ENCODE results near the gene UBE2G2. TPM values are rescaled to one million over a fixed set of nuclear protein-coding genes. Genes with fewer than 3 reads are reported as not detected.

Gene UBE2G2
- polyA plus RNA-seq, 1 donor, result 86.3 TPM

DNA sequence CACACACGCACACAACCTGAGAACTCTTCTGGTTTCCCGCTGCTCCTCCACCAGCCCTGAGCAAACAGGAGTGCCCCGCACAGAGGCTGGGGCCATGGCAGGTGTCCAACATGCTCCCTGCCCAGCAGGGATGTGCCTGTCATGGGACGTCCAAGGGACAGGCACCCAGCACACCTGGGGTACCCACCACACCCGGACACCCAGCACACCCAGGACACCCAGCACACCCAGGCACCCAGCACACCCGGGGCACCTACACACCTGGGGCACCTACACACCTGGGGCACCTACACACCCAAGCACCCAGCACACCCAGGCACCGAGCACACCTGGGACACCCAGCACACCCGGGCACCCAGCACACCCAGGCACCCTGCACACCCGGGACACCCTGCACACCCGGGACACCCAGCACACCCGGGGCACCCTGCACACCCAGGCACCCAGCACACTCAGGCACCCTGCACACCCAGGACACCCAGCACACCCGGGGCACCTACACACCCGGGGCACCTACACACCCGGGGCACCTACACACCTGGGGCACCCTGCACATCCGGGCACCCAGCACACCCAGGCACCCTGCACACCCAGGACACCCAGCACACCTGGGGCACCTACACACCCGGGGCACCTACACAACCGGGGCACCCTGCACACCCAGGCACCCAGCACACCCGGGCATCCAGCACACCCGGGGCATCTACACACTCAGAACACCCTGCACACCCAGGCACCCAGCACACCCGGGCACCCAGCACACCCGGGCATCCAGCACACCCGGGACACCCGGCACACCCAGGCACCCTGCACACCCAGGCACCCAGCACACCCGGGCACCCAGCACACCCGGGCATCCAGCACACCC lies 37.9 kb downstream of the UBE2G2 start:
- no peak for DNase-seq

DNA sequence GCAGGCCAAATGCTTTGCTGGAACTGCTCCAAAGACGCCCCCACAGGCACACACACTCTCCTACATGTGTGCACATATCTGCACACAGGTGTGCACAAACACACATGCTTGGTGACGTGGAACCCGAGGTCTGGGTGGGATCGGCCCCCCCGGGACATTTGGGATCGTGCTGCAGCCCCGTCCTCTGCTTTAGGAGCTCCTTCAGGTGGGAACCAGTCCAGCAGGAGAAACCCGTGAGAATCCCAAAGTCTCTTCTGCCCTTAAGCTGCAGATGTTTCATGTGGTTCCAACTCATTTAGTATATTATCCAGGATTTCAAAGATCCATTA lies 38.6 kb downstream of the UBE2G2 start:
- DNase-seq, result no peak

DNA sequence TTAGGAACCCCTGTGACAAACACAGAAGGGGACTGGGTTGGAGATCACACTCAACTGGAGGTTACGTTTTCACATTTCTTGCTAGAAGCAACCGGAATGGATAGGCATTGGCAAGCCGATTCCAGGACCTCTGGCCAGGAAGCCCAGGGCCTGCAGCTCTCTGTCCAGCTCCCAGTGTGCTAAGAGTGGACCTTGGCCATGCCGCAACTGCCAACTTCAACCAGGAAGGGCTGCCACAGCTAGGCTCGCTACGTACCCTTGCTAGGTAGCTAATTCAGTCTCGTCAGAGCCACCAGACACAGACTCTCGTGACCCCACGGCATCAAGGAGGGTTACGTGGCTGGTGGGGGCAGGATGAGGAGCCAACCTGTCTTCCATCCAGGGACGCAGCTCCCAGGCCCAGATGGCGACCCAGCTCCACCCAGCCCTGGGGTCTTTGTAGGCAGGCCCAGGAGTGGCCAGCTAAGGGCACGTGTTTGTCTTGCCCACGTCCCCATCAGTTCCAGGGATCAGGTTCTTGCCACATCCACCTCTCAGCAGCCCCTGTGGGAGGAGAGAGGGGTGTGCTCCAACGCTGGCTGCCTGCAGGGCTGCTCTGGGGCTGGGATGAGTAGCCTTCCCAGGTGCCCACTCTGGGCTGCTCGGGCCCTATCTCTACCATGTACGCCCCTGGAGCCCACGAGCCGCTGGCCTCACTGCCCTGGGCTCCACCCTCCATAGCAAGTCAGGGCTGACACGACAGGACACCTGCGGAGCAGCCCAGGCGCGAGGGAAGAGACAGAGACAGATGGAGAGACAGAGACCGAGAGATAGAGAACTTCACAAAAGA lies 39.2 kb downstream of the UBE2G2 start:
- no peak for DNase-seq

DNA sequence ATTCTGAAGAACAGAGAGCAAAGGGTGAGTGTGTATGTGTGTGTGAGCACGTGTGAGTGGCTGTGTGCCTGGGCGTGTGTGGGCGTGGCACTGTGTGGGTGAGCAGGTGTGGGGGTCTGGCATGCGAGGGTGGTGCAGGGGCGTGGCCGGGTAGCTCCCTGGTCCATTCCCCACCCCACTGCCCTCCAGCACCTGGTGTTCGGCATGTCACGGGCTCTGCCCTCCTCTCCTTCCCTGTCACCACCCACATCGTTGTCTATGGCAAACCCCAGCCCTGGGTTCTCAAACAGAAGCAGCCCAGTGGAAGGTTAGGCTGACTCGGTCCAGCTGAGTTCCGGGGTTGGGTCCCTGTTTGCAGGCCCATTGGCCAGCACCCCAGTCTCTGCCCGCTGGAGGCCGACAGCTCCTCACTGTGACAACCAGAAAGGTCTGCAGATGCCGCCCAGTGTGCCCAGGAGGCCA lies 39.8 kb downstream of the UBE2G2 start:
- no peak for DNase-seq

DNA sequence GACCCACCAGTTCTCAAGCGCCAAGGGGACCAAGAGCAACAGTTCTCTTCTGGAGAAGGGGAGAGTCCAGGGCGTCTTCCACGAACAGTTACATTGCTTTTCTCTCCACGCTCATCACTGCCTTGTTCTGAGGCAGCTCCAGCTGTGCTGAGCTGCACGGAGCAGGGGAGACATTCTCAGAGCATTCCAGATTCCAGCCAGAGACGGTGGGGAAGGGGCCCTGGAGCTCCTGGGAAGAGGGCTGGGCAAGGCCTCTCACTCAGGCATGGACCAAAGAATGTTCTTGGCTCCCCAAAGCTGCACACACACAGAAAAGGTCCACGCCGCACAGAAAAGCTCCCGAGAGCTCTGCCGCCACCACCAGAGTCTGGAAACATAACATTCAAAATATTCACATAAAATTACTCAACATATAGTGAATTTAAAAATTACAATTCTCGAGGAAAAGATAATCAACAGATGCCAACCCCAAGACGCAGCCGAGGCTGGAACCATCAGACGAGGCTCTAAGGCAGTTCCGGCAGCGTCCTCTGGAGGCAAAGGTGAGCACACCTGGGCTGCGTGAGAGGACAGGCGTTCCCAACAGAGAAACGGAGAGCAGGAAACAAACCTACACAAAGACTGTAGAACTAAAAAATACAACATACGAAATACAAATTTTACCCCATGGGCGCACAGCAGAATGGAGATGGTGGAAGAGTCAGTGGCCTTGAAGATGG lies 40.5 kb downstream of the UBE2G2 start:
- DNase-seq, result no peak

DNA sequence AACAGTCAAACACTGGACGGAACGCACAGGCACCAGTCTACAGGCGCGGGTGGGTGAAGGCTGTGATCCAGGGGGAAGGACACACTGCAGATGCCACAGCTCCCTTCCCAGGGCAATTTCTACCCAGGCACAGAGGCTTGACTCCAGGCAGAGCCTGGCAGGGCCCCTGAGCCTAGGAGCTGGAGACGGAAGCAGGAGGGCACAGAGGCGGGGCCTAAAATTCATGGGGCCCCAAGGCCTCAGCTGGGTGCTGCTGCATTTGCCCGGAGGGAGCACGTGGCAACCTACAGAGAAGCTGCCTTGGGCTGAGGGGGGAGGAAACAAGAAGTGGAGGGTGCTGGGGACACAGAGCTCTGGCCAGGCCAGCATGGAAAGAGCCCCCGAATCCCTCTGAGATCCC lies 41.2 kb downstream of the UBE2G2 start:
- DNase-seq, result no peak

DNA sequence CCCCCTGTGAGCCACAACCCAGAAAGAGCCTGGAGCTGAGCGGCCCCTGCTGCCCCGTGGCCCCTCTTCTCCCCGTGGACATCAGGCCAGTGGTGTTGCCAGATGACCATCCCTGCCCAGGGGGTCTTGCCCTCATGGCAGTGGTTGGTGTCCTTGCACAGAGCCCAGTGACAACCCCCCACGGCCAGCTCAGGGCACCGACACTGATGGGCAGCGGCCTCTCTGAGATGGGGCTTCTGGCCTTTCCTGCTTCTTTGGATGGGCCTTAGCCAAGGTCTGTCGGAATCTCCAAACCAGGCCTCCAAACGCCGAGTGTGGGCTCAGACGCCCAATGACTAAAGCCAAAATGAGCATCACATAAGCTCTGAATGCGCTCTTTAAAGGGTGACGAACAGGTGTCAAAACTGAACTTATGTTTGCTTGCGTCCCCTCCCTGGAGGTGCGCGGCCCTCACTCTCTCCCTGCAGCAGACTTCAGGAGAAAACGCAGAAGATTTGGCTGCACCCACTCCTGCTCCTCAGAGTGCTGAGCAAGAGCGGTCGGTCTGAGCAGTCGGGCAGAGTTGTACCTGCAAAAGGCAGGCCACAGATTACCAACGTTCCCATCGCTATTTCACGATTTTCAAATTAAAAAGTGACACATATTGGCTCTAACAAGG lies 41.9 kb downstream of the UBE2G2 start:
- no peak for DNase-seq

DNA sequence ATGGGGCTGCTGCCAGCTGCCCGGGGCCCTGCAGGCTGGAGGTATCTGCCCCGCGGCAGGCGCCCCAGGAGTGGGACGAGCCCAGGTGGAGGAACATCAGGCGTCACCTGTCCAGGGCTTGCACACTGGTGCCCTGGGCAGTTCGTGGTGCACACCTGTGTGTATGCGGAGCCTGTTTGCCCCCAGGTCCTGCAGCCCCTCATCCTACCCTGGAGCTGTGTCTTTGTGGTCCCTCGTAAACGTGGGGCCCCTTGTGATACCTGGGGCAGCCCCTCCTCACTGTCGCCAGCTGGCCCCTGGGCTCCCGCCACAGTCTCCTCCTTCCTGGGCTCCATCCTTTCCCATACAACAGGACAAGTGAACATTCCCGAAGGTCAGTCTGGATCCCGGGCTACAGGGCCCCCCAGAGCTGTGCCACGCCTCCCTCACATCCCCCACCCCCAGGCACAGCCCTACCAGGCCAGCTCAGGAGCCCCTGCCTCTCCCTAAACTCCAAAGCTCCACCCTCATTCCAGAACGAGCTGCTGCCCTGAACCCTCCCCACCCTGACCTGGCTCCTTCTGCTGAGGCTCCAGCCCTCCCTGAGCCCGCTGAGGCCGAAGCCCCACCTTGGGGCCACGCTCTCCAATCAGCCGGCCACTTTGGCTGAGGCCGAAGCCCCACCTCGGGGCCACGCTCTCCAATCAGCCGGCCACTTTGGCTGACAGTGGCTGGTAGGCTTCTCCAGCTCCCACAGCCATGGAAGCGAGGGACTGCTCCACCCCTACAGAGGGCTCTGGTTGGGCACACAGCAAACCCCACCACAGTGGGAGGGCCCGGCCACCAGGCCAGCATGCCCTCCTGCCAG lies 42.6 kb downstream of the UBE2G2 start:
- DNase-seq, result no peak

DNA sequence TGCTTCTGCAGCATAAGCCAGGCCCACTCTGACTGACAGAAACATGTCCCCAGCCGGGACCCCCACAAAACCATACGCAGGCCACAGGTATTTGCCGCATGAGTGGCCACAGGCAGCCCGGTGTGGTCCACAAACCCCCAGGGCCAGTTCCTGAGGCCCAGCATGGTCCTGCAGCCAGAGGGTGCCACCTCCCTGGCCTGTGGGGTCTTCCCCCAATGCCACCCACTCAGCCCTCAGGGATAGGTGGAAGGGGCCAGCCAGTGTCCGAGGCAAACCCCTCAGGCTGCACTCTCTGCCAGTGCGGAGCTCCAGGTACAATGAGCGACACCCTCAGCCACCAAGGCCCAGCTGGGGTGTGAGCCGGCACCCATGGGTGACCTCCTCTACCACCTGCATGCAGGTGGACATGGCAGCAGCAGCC lies 43.5 kb downstream of the UBE2G2 start:
- no peak for DNase-seq

DNA sequence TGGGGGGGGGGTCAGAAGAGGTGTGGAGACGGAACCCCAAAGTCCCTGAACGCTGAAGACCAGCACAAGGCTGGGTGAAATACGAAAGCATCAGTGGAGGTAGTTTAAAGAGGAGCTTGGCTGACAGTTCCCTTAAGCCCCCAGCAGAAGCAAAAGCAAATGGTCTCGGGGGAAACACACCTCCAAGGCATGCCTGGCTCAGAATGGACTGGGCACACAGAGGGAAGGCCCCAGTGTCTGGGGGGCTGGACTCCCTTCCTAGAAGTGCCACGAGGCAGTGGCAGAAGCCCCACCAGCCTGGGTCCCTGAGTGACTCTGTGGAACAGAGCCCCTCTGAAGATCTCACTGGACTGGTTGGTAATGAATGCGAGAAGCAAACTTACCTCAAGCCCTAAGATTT lies 43.9 kb downstream of the UBE2G2 start:
- DNase-seq, result no peak

DNA sequence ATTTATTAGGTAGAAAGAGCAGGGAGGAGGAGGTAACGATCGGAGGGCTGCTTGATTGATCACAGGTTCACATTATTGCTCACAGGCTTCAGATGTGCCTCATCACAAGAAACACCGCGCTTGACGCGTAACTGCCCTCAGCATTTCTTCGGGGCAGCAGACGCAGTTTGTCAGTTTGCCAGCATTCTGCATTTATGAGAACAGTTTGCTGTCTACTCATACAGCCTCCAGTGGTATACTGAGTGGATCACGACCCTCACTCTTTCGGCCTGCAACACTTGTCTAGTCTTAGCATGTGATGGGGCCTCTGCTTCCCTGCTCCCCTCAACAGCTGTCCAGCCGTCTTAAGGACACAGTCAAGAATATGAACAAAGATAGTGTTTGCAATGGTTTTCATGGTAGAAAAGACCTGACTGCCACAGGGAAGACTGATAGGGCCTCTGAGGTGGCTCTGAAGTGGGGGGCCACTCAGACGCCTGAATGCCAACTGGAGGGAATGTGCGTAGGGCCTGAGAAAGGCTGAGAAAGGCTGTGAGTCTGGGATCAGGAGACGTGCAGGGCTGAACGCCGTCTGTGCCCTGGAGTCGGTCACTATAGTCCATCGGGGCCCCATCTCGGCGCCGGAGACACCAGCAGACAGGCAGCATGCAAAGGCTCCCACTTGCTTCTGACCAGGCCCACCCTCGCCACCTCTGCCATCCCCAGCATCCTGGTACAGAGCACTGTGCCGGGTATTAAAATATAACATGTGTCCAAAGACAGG lies 45.0 kb downstream of the UBE2G2 start:
- DNase-seq, result no peak

DNA sequence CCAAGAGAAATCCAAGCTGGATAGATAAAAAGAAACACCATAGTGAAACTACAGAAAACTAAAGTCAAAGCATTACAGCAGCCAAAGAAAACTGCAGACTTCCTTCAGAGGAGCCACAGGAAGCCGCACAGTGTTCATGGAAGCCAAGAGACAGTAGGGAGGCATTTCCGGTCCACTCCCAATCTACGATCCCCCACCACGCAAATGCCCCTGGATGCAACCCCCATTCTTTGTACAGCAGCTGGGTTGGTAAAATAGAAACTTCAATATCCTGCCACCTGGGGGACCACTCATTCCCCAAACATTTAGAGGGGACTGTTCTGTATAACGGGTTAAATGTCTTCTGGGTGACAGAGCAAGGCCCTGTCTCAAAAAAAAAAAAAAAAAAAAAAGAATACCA lies 46.4 kb downstream of the UBE2G2 start:
- DNase-seq, result no peak

DNA sequence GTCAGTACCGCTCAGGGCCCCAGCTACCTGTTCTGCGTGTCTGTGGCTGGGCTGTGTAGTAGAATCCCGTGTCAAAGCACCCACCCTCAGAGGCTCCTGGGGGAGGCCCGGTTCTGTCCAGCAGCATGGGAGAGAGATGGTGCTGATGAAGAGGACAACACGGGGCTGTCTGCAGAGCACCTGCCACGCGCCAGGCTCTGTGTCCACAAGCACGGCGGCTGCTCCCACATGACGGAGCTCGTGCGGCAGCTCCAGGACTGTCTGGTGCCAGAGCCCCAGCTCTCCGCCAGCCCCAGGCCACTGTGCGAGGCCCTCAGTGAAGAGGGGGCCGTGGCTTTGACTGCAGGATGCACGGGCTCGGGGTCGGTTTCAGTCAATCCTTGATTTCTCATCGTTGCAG lies 48.3 kb downstream of the UBE2G2 start:
- no peak for DNase-seq

DNA sequence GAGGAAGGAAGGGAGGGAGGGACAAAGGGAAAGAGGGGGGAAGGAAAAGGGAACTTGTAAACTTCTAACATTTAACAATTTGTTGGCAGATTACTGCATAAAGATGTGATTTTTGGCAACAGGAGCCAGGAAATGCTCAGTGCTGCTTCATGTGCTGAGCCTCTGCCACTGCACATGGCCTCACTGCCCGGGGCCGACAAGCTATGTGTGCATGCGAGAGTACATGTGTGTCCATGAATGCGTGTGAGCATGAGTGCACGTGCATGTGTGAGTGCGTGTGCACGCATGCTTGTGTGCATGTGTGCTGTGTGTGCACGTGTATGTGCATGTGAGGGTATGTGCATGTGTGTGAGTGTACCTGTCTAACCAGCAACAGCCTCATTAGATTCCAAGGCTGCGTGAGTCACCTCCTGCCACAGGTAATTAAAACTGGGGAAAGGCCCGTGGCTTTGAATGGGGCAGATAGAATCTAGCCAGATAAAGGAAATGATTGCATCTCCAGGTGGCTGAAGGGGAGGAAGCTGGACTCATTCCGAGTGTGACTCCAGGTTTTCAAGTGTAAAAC lies 48.9 kb downstream of the UBE2G2 start:
- DNase-seq, result no peak

DNA sequence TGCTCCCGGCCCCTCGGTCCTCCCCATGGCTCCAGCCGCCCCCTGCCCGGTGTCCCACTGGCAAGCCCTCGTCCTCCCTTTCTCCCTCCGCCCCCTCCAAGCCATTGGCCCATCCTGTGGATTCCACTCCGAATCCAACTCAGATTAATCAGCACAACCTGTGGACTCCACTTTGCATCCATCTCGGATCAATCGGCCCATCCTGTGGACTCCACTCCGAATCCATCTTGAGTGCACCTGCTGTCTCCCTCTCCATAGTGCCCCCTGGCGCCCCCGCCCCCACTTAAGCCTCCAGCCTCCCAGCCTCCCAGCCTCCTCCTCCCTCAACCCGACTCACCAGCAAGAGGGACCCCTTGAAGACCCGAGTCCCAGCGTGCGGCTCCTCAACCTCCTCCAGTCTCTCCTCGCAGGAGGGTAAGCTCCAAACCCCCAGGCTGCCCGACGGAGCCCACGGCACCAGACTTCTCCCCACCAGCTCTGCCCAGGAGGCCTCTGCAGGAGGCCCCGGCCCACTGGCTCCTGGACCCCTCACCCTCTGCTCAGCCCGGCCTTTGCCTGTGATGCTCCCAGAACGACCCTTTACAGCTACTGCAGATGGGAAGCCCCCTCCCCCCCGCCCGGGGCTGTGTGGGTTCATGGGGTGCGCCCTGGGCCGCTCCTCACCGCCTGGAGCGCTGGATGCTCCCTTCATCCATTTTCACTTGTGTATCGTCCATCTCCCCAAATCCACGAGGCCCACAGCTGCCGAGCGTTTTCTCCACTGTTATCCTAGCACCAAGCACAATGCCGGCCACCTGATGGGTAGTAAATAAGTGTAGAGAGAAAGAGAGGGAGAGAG lies 49.6 kb downstream of the UBE2G2 start:
- DNase-seq, result no peak

DNA sequence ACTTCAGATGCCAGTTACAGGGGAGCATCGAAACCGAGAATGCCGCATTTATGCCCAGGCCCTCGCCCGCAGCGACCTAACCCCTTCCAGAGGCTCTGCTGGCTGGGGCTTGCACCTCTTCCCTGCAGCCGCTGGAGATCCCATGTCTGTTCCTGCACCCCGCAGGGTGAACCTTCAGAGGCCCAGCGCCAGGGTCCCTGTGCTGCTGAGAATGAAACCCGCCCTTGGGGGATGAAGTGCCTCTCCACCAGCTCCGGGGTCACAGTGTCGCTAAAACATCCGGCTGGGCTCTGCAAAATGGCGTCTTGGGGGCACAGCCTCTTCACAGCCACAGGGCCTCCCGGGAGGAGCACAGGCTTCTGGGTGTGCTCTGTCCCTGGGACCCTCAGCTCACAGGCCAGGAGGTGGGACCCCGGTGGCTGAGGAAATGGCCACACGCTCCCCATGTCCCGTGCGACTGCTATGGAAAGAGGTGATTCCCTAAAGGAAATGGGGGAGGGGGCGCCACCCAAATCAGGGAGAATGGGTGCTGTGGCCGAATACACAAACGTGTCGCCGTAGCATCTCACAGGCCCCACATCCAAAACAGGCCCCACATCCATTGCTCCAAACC lies 50.3 kb downstream of the UBE2G2 start:
- no peak for DNase-seq

DNA sequence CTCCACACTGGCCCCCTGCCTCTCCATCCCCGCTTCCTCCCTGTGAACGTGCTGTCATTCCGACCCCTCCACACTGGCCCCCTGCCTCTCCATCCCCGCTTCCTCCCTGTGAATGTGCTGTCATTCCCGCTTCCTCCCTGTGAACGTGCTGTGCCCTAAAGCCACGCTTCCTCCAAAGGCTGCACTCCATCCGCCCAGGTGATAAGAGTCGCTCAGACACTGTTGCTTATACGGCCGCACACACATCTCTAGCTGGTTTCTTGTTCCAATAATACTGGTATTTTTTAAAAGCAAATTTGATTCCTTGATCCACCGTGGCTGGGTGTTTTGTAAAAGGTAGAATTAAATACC lies 51.0 kb downstream of the UBE2G2 start:
- DNase-seq, result no peak

DNA sequence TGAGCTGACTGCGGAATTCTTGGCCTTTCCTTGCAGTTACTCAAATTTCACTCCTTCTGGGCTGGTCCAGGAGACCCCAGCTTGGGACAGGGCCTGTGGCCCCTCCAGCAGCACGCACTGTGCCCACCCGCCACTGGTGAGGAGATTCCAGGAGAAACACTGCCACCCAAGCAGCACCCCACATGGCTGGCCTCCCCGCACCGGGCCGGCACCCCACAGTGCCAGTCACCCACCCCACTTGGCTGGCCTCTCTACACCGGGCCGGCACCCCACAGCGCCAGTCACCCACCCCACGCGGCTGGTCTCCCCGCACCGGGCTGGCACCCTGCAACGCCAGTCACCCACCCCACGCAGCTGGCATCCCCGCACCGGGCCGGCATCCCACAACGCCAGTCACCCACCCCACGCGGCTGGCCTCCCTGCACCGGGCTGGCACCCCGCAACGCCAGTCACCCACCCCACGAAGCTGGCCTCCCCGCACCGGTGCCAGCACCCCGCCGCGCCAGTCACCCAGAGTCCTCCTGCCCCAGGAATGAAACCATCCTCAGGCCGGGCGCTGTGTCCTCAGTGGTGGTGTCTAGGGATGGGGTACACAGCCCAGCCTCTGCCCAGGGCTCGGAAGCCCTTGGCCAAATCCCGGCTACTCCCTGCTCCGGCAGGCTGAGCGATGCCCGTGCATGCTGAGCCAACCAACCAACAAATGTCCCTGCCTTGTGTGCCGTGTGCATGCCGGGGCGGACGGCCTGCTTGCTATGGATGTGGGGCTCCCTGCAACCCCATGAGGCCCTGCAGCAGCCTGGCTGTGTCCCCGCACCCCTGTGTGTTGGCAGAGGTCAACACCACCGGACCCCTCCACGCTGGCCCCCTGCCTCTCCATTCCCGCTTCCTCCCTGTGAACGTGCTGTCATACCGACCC lies 51.6 kb downstream of the UBE2G2 start:
- no peak for DNase-seq

Data from hindlimb muscle (tissue), 1 donor.